Measurements from ENCODE around the gene GGNBP2.

DNA sequence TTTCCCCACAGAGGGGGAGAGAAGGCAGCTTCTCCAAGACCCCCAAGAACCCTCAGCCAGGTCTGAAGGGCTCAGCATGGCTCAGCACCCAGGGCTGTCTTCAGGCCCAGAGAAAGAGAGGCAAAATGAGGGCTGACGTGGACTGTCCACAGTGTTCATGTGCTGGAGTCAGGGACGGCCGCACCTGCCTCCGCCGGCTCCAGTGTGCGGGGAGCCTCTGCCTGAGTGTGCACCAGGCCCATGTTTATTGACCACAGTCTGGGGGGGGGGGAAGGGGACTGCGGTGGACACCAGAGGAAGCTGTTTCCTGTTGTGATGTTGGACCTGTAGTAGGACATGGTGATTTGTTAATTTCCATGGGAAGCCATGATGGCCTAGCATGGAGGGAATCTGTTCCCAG lies 63.6 kb downstream of the GGNBP2 start:
- TF ChIP-seq CTCF (IDR thresholded peaks at IDR 0.05) (no peak), POLR2AphosphoS5 (IDR thresholded peaks at IDR 0.05) (no peak)
